Gastrocnemius medialis (tissue), 4 donors: ENCODE measurements around the gene ITPR1. TPM values are rescaled to one million over a fixed set of nuclear protein-coding genes. Genes with fewer than 3 reads are reported as not detected.

Experiments used
- ATAC-seq, 2 donors: fragments of 150-250 bp; one replicate each; pipeline ENCODE4 v1.9.1; 2016
- DNase-seq, 2 donors: peaks; one replicate each; pipeline ENCODE4 v3.0.0-alpha.2; 2019
- H3K27ac ChIP-seq, 4 donors: fragments of 200-600 bp; sonication (generic); 1 replicate in 1 of 4; 2 replicates in 3 of 4; pipeline ENCODE4 v1.5.1; 2016 to 2018; ENCODE audit warnings: mild to moderate bottlenecking in 2 of 4, moderate library complexity in 1 of 4
- H3K27me3 ChIP-seq, 3 donors: fragments of 200-600 bp; sonication (generic) in 2 of 3; 1 replicate in 1 of 3; 2 replicates in 2 of 3; pipeline versions ENCODE4 v1.5.1 to v1.6.0; 2016 to 2019; ENCODE audit warnings: mild to moderate bottlenecking in 1 of 3, moderate library complexity in 1 of 3
- H3K36me3 ChIP-seq, 2 donors: fragments of 200-600 bp; sonication (generic) in 1 of 2; one replicate each; pipeline ENCODE4 v1.5.1; 2017 to 2018
- H3K4me1 ChIP-seq, 2 donors: fragments of 200-600 bp; sonication (generic) in 1 of 2; one replicate each; pipeline ENCODE4 v1.5.1; 2016 to 2017; ENCODE audit warnings: mild to moderate bottlenecking in 2 of 2
- H3K4me3 ChIP-seq, 4 donors: fragments of 200-600 bp; sonication (generic) in 3 of 4; 1 replicate in 1 of 4; 2 replicates in 3 of 4; pipeline ENCODE4 v1.5.1; 2016 to 2019; ENCODE audit warnings: mild to moderate bottlenecking in 2 of 4
- H3K9me3 ChIP-seq, 3 donors: fragments of 200-600 bp; sonication (generic) in 2 of 3; 1 replicate in 1 of 3; 2 replicates in 2 of 3; pipeline ENCODE4 v1.5.1; 2016 to 2019
- CTCF ChIP-seq, 5 experiments: fragments of 450-650 bp in 3 of 5; fragments of 200-600 bp in 2 of 5; sonication (generic) in 2 of 5; IDR thresholded peaks in 4 of 5; conservative IDR thresholded peaks in 1 of 5; 1 replicate in 4 of 5; 2 replicates in 1 of 5; pipeline ENCODE4 v1.5.1; 2016 to 2019; ENCODE audit warnings: antibody characterized with exemption in 5 of 5, mild to moderate bottlenecking in 3 of 5, moderate library complexity in 3 of 5
- POLR2A ChIP-seq, 2 donors: fragments of 450-650 bp; IDR thresholded peaks; one replicate each; pipeline ENCODE4 v1.6.1; 2017; ENCODE audit warnings: antibody characterized with exemption in 2 of 2, mild to moderate bottlenecking in 2 of 2, moderate library complexity in 2 of 2
- in situ Hi-C, 4 donors: fragments of 200-750 bp; cut with MboI; loops; one replicate each; pipeline versions ENCODE4 v1.15.0 to v1.8.0; 2017; ENCODE audit warnings: low sequenced_read_pairs in 4 of 4
- intact Hi-C: fragments of 100-400 bp; cut with DNase I; formaldehyde crosslinking; loops from one replicate; pipeline ENCODE4 v1.15.1; 2023; ENCODE audit warnings: low total_unique reads
- total RNA-seq, 4 donors: library from RNA; depleted of rRNA; stranded (reverse); fragments of >200 nt; gene quantifications; one replicate each; pipeline versions ENCODE4 v1.1.0 to v1.2.3, GENCODE V29; 2016

Gene ITPR1
- total RNA-seq, 4 donors from 2014 or later = 5.5 to 21.7 (median 11.3) TPM

GRCh38 chr3:4744405-4745234, 251.5 kb downstream of the ITPR1 start:
- ATAC-seq (no peak), DNase-seq (no peak)
- no peaks in the 10 kb centered on the region for H3K27me3 ChIP-seq
- intact Hi-C loops (loop anchor here (5.0 to 10.0 kb wide), 2 partner anchors 83 to 450 kb away; no protein-coding TSS in a partner anchor), in situ Hi-C loops (no loop called here)
- no peak overlapping the region for H3K4me3 ChIP-seq
- peak overlapping the region in 1 of 4 donors; percentile 15 for H3K27ac ChIP-seq
- H3K9me3 ChIP-seq = no peaks in the 10 kb centered on the region
- peaks cover 28 to 50% of the 10 kb centered on the region in 2 donors for H3K4me1 ChIP-seq
- TF ChIP-seq CTCF (IDR thresholded peaks at IDR 0.05 in 4 of 5, conservative IDR thresholded peaks at IDR 0.05 in 1 of 5) = no peak
- no peaks in the 10 kb centered on the region for H3K36me3 ChIP-seq

GRCh38 chr3:4745235-4745610, 252.1 kb downstream of the ITPR1 start:
- no peak for DNase-seq
- no peak overlapping the region for H3K4me3 ChIP-seq
- TF ChIP-seq CTCF (IDR thresholded peaks at IDR 0.05 in 4 of 5, conservative IDR thresholded peaks at IDR 0.05 in 1 of 5) (no peak), POLR2A (IDR thresholded peaks at IDR 0.05) (no peak)
- no peak for ATAC-seq
- no peaks in the 10 kb centered on the region for H3K27me3 ChIP-seq
- H3K9me3 ChIP-seq = no peaks in the 10 kb centered on the region
- intact Hi-C loops (loop anchor here (10.0 kb wide), 1 partner anchor 450 kb away; no protein-coding TSS in a partner anchor), in situ Hi-C loops (no loop called here)
- no peak overlapping the region for H3K27ac ChIP-seq
- no peaks in the 10 kb centered on the region for H3K36me3 ChIP-seq
- H3K4me1 ChIP-seq = peaks cover 33 to 56% of the 10 kb centered on the region in 2 donors

- in situ Hi-C loops = no loop called here
- peaks cover 39 to 58% of the 10 kb centered on the region in 2 donors for H3K4me1 ChIP-seq
- no peaks in the 10 kb centered on the region for H3K9me3 ChIP-seq
- no peaks in the 10 kb centered on the region for H3K27me3 ChIP-seq
- TF ChIP-seq CTCF (IDR thresholded peaks at IDR 0.05 in 4 of 5, conservative IDR thresholded peaks at IDR 0.05 in 1 of 5) = no peak
- TF ChIP-seq POLR2A (IDR thresholded peaks at IDR 0.05) = no peak
- intact Hi-C loops = loop anchor here (10.0 kb wide), 1 partner anchor 448 kb away; no protein-coding TSS in a partner anchor
- no peak for DNase-seq
- ATAC-seq = no peak
- no peak overlapping the region for H3K4me3 ChIP-seq
- H3K36me3 ChIP-seq = no peaks in the 10 kb centered on the region
- H3K27ac ChIP-seq = no peak overlapping the region
Measured at GRCh38 chr3:4746241-4746958, 253.3 kb downstream of the ITPR1 start.

- TF ChIP-seq POLR2A (IDR thresholded peaks at IDR 0.05) (no peak), CTCF (IDR thresholded peaks at IDR 0.05 in 4 of 5, conservative IDR thresholded peaks at IDR 0.05 in 1 of 5) (no peak)
- Histone ChIP-seq H3K4me3 (no peak overlapping the region), H3K27ac (peak overlapping the region in 2 of 4 donors; percentile 55 to 78), H3K27me3 (no peaks in the 10 kb centered on the region), H3K4me1 (peaks cover 38 to 57% of the 10 kb centered on the region in 2 donors), H3K36me3 (no peaks in the 10 kb centered on the region), H3K9me3 (no peaks in the 10 kb centered on the region)
- ATAC-seq (peak in 1 of 2 donors; percentile 65), DNase-seq (no peak)
- intact Hi-C loops (loop anchor here (10.0 kb wide), 1 partner anchor 447 kb away; no protein-coding TSS in a partner anchor), in situ Hi-C loops (no loop called here)
Measured at GRCh38 chr3:4748127-4748526, 255.0 kb downstream of the ITPR1 start.
